Measurements from ENCODE around the gene CFAP68.
"Not testable (repeated sequence)": the region's sequence is repeated elsewhere in the genome, so short reads cannot be mapped to it uniquely, and the experiment has no call there.

CFAP68 gene

DNA sequence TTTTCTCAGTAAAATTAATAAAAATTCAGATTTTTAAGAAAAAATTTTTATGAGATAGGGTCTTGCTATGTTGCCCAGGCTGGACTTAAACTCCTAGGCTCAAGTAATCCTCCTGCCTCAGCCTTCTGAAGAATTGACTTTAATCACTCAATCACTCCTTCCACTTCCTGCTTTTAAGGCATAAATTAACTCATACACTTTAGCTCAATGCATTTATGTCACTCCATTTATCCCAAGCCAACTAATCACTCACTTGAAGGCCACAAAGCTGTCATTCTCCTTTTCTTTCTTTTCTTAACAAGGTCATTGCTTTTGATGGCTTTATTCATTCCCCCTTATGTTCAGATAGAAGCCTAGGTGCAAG lies 8.8 kb upstream of the CFAP68 start:
- peak overlapping the region; percentile 85 for H3K9ac ChIP-seq (ENCODE audit: low read length in 2 of 2)
- H3K4me1 ChIP-seq (ENCODE audit: control insufficient read depth, insufficient read depth, low read length), result no peaks in the 10 kb centered on the region
- no peaks in the 10 kb centered on the region for H3K27me3 ChIP-seq (ENCODE audit: control insufficient read depth in 1 of 2, insufficient read depth in 2 of 2, low read length in 2 of 2)
- H3K4me3 ChIP-seq (ENCODE audit: low read length in 2 of 2), result peak overlapping the region; percentile 80 to 90
- no peak overlapping the region for H3K27ac ChIP-seq (ENCODE audit: low read length)
- H3K9me3 ChIP-seq (ENCODE audit: control insufficient read depth in 2 of 2, low read length in 2 of 2), result no peaks in the 10 kb centered on the region
- peaks cover 8 to 18% of the 10 kb centered on the region in 2 donors for H3K36me3 ChIP-seq (ENCODE audit: control insufficient read depth in 2 of 2, insufficient read depth in 2 of 2, low read length in 2 of 2)

DNA sequence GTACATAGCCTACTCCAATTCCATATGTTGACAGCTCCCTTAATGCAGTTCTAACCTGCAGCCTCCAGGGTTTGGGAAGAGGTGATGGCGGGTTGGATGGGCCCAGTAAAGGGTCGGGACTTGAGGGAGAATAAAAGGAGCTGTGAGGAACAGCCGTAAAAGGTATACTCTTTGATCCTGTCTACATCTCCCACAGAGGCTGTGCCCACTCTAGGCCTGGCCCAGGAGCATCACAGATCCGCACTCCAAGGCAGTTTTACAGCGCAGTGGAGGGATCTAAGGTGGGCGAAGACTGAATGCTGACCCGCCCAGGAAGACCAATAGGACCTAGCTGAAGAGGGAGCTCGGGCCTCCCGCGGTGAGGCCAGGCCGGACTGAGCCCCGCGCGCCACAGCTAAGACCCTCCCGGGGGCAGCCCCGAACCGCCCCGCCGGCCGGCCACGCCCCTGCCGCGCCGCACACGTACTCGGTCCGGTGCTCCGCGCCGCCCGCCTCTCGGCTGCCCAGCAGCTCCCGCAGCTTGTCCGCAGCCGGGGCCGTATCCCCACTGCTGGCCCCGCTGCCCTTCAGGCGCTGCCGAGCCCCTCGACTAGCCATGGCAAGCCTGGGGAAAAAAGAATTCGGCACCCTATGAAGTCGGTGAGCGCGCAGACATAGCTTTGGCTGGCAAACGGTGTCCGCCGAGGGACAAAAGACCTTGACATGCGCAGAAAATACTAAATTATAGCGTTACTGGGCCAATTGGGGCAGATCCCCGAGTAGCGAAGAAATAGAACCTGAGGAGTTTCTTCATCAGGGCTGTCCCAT lies 8.3 kb upstream of the CFAP68 start, which contains the start of gene ALG9:
TSS of gene ALG9 (minus strand) at position 696 of the 807 bp plus-strand sequence. CDS start at position 597, 99 bp downstream.
- H3K9me3 ChIP-seq (ENCODE audit: control insufficient read depth in 2 of 2, low read length in 2 of 2), result no peaks in the 10 kb centered on the region
- peak within 1 kb of the TSS; percentile 78 for H3K27ac ChIP-seq (ENCODE audit: low read length)
- H3K36me3 ChIP-seq (ENCODE audit: control insufficient read depth in 2 of 2, insufficient read depth in 2 of 2, low read length in 2 of 2), result peaks cover 9 to 18% of the 10 kb centered on the region in 2 donors
- H3K27me3 ChIP-seq (ENCODE audit: control insufficient read depth in 1 of 2, insufficient read depth in 2 of 2, low read length in 2 of 2), result no peaks in the 10 kb centered on the region
- H3K4me3 ChIP-seq (ENCODE audit: low read length in 2 of 2), result peak within 1 kb of the TSS; percentile 80 to 90
- peak within 1 kb of the TSS; percentile 85 for H3K9ac ChIP-seq (ENCODE audit: low read length in 2 of 2)
- no peaks in the 10 kb centered on the region for H3K4me1 ChIP-seq (ENCODE audit: control insufficient read depth, insufficient read depth, low read length)

- peak overlapping the region; percentile 80 to 90 for H3K4me3 ChIP-seq (ENCODE audit: low read length in 2 of 2)
- no peaks in the 10 kb centered on the region for H3K4me1 ChIP-seq (ENCODE audit: control insufficient read depth, insufficient read depth, low read length)
- H3K27me3 ChIP-seq (ENCODE audit: control insufficient read depth in 1 of 2, insufficient read depth in 2 of 2, low read length in 2 of 2), result no peaks in the 10 kb centered on the region
- H3K9ac ChIP-seq (ENCODE audit: low read length in 2 of 2), result peak overlapping the region; percentile 85
- peak overlapping the region; percentile 78 for H3K27ac ChIP-seq (ENCODE audit: low read length)
- peaks cover 6 to 12% of the 10 kb centered on the region in 2 donors for H3K36me3 ChIP-seq (ENCODE audit: control insufficient read depth in 2 of 2, insufficient read depth in 2 of 2, low read length in 2 of 2)
- H3K9me3 ChIP-seq (ENCODE audit: control insufficient read depth in 2 of 2, low read length in 2 of 2), result no peaks in the 10 kb centered on the region
Observed at GRCh38 chr11:111871693-111872161, 7.6 kb upstream of the CFAP68 start.

- H3K27ac ChIP-seq (ENCODE audit: low read length), result peak overlapping the region; percentile 99
Observed at GRCh38 chr11:111878385-111878848, 924 bp upstream of the CFAP68 start.

GRCh38 chr11:111879637-111879960 lies 258 bp downstream of the CFAP68 start:
- Histone ChIP-seq H3K36me3 (ENCODE audit: control insufficient read depth in 2 of 2, insufficient read depth in 2 of 2, low read length in 2 of 2) (peaks cover 0 to 4% of the 10 kb centered on the region in 2 donors), H3K4me1 (ENCODE audit: control insufficient read depth, insufficient read depth, low read length) (peaks cover 8% of the 10 kb centered on the region), H3K27ac (ENCODE audit: low read length) (peak overlapping the region; percentile 99), H3K9me3 (ENCODE audit: control insufficient read depth in 2 of 2, low read length in 2 of 2) (no peaks in the 10 kb centered on the region), H3K9ac (ENCODE audit: low read length in 2 of 2) (peak overlapping the region; percentile 82 to 99), H3K27me3 (ENCODE audit: control insufficient read depth in 1 of 2, insufficient read depth in 2 of 2, low read length in 2 of 2) (no peaks in the 10 kb centered on the region), H3K4me3 (ENCODE audit: low read length in 2 of 2) (peak overlapping the region; percentile 79 to 94)

More at GRCh38 chr11:111878385-111878848, 924 bp upstream of the CFAP68 start:
- peaks cover 0 to 4% of the 10 kb centered on the region in 2 donors for H3K36me3 ChIP-seq (ENCODE audit: control insufficient read depth in 2 of 2, insufficient read depth in 2 of 2, low read length in 2 of 2)
- H3K9ac ChIP-seq (ENCODE audit: low read length in 2 of 2), result peak overlapping the region; percentile 82 to 99
- H3K4me1 ChIP-seq (ENCODE audit: control insufficient read depth, insufficient read depth, low read length), result peaks cover 8% of the 10 kb centered on the region
- peak overlapping the region; percentile 79 to 94 for H3K4me3 ChIP-seq (ENCODE audit: low read length in 2 of 2)
- no peaks in the 10 kb centered on the region for H3K9me3 ChIP-seq (ENCODE audit: control insufficient read depth in 2 of 2, low read length in 2 of 2)
- no peaks in the 10 kb centered on the region for H3K27me3 ChIP-seq (ENCODE audit: control insufficient read depth in 1 of 2, insufficient read depth in 2 of 2, low read length in 2 of 2)

DNA sequence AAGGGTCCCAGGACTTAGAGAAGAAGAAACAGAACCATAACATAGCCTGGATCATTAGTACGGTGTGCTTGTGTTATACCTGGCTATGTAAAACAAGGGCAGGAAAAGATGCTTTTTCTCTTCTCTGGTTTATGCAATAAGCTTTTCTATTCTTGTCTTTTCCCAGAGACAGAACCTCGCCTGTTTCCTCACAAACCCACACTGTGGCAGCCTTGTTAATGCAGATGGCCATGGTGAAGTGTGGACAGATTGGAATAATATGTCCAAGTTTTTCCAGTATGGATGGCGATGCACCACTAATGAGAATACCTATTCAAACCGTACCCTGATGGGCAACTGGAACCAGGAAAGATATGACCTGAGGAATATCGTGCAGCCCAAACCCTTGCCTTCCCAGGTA lies 2.9 kb downstream of the CFAP68 start:
- Histone ChIP-seq H3K9ac (ENCODE audit: low read length in 2 of 2) (no peak overlapping the region), H3K4me3 (ENCODE audit: low read length in 2 of 2) (no peak overlapping the region), H3K4me1 (ENCODE audit: control insufficient read depth, insufficient read depth, low read length) (peaks cover 8% of the 10 kb centered on the region), H3K9me3 (ENCODE audit: control insufficient read depth in 2 of 2, low read length in 2 of 2) (no peaks in the 10 kb centered on the region), H3K27me3 (ENCODE audit: control insufficient read depth in 1 of 2, insufficient read depth in 2 of 2, low read length in 2 of 2) (no peaks in the 10 kb centered on the region), H3K36me3 (ENCODE audit: control insufficient read depth in 2 of 2, insufficient read depth in 2 of 2, low read length in 2 of 2) (no peaks in the 10 kb centered on the region), H3K27ac (ENCODE audit: low read length) (no peak overlapping the region)

DNA sequence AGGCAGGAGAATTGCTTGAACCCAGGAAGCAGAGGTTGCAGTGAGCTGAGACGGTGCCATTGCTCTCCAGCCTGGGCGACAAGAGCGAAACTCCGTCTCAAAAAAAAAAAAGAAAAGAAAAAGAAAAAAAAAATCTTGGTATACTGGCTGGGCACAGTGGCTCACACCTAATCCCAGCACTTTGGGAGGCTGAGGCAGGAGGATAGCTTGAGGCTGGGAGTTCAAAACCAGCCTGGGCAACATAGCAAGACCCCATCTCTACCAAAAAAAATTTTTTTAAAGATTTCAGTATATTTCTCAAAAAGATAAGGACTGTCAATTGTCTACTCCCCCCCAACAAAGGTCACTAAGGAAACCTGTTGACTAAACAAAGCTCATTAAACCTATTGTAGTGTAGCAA lies 5.7 kb downstream of the CFAP68 start:
- not testable (repeated sequence) for H3K27me3 ChIP-seq (ENCODE audit: control insufficient read depth in 1 of 2, insufficient read depth in 2 of 2, low read length in 2 of 2); H3K9ac ChIP-seq (ENCODE audit: low read length in 2 of 2); H3K9me3 ChIP-seq (ENCODE audit: control insufficient read depth in 2 of 2, low read length in 2 of 2); H3K27ac ChIP-seq (ENCODE audit: low read length); H3K4me3 ChIP-seq (ENCODE audit: low read length in 2 of 2); H3K36me3 ChIP-seq (ENCODE audit: control insufficient read depth in 2 of 2, insufficient read depth in 2 of 2, low read length in 2 of 2); H3K4me1 ChIP-seq (ENCODE audit: control insufficient read depth, insufficient read depth, low read length)

DNA sequence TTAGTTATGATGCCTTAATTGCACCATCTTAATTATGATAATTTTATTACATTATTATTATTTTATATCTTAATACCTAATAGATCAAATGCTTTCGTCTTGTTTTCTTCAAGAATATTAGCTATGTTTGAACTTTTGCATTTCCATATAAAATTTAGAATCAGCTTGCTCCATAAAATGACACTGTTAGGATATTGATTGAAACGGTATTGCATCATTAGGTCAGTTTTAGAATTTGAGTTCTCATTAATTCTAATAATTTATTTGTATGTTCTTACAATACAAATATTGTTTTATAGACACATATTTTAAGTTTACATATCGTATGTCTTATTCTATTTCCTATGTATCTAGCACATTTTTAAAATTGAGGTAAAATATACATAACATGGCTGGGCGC lies 6.7 kb downstream of the CFAP68 start:
- Histone ChIP-seq H3K9ac (ENCODE audit: low read length in 2 of 2) (no peak overlapping the region), H3K9me3 (ENCODE audit: control insufficient read depth in 2 of 2, low read length in 2 of 2) (no peaks in the 10 kb centered on the region), H3K4me1 (ENCODE audit: control insufficient read depth, insufficient read depth, low read length) (no peaks in the 10 kb centered on the region), H3K27ac (ENCODE audit: low read length) (no peak overlapping the region), H3K27me3 (ENCODE audit: control insufficient read depth in 1 of 2, insufficient read depth in 2 of 2, low read length in 2 of 2) (no peaks in the 10 kb centered on the region), H3K36me3 (ENCODE audit: control insufficient read depth in 2 of 2, insufficient read depth in 2 of 2, low read length in 2 of 2) (no peaks in the 10 kb centered on the region), H3K4me3 (ENCODE audit: low read length in 2 of 2) (no peak overlapping the region)

GRCh38 chr11:111886844-111887243 lies 7.5 kb downstream of the CFAP68 start:
- Histone ChIP-seq H3K27ac (ENCODE audit: low read length) (no peak overlapping the region), H3K27me3 (ENCODE audit: control insufficient read depth in 1 of 2, insufficient read depth in 2 of 2, low read length in 2 of 2) (no peaks in the 10 kb centered on the region), H3K4me3 (ENCODE audit: low read length in 2 of 2) (no peak overlapping the region), H3K4me1 (ENCODE audit: control insufficient read depth, insufficient read depth, low read length) (no peaks in the 10 kb centered on the region), H3K36me3 (ENCODE audit: control insufficient read depth in 2 of 2, insufficient read depth in 2 of 2, low read length in 2 of 2) (no peaks in the 10 kb centered on the region), H3K9me3 (ENCODE audit: control insufficient read depth in 2 of 2, low read length in 2 of 2) (no peaks in the 10 kb centered on the region), H3K9ac (ENCODE audit: low read length in 2 of 2) (no peak overlapping the region)

DNA sequence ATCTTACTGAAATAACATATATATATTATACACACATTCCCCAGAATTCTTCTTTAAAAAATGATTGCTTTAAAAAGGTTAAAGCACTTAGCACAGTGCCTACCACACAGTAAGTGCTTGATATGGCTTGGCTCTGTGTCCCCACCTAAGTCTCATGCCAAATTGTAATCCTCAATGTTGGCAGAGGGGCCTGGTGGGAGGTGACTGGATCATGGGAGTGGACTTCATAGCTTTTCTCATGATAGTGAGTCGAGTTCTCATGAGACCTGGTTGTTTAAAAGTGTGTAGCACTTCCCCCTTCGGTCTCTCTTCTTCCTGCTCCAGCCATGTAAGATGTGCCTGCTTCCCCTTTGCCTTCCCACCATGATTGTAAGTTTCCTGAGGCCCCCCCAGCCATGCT lies 26.1 kb downstream of the CFAP68 start:
- Histone ChIP-seq H3K27ac (ENCODE audit: low read length) (no peak overlapping the region), H3K4me1 (ENCODE audit: control insufficient read depth, insufficient read depth, low read length) (peaks cover 17% of the 10 kb centered on the region), H3K9ac (ENCODE audit: low read length in 2 of 2) (no peak overlapping the region), H3K9me3 (ENCODE audit: control insufficient read depth in 2 of 2, low read length in 2 of 2) (no peaks in the 10 kb centered on the region), H3K4me3 (ENCODE audit: low read length in 2 of 2) (no peak overlapping the region), H3K27me3 (ENCODE audit: control insufficient read depth in 1 of 2, insufficient read depth in 2 of 2, low read length in 2 of 2) (no peaks in the 10 kb centered on the region), H3K36me3 (ENCODE audit: control insufficient read depth in 2 of 2, insufficient read depth in 2 of 2, low read length in 2 of 2) (peaks cover 2 to 14% of the 10 kb centered on the region in 2 donors)

DNA sequence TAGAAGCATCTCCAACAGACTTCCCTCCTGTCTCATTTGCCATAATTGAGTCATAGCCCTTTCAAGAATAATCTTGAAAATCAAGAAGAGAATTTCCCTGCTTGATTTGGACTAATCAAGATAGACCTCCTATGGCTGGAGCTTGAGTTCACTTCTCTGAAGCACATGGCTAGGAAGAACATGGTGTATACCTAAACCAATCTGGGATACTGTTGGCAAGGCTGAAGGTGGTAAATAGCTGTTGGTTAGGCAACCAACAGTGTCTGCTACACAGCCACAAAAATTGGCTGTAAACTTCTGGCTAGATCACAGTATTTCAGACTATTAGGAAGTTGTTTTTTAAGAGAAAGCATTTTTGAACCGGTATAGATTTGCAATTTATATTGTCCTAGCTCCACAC lies 27.3 kb downstream of the CFAP68 start:
- Histone ChIP-seq H3K27me3 (ENCODE audit: control insufficient read depth in 1 of 2, insufficient read depth in 2 of 2, low read length in 2 of 2) (no peaks in the 10 kb centered on the region), H3K36me3 (ENCODE audit: control insufficient read depth in 2 of 2, insufficient read depth in 2 of 2, low read length in 2 of 2) (peaks cover 2 to 14% of the 10 kb centered on the region in 2 donors), H3K4me1 (ENCODE audit: control insufficient read depth, insufficient read depth, low read length) (peaks cover 29% of the 10 kb centered on the region), H3K9me3 (ENCODE audit: control insufficient read depth in 2 of 2, low read length in 2 of 2) (no peaks in the 10 kb centered on the region), H3K27ac (ENCODE audit: low read length) (no peak overlapping the region), H3K9ac (ENCODE audit: low read length in 2 of 2) (no peak overlapping the region), H3K4me3 (ENCODE audit: low read length in 2 of 2) (no peak overlapping the region)

All from stomach smooth muscle (tissue), 2 donors.